ENCODE results near the gene PPP1R3G.

Gene PPP1R3G

GRCh38 chr6:5094327-5094726 lies 9.2 kb downstream of the PPP1R3G start:
- DNase-seq (ENCODE audit: low read depth): no peak

GRCh38 chr6:5095236-5095635 lies 10.1 kb downstream of the PPP1R3G start:
- DNase-seq (ENCODE audit: low read depth): no peak

- no peak for DNase-seq (ENCODE audit: low read depth)
Observed at GRCh38 chr6:5096482-5096881, 11.3 kb downstream of the PPP1R3G start.

- DNase-seq (ENCODE audit: low read depth): no peak
Observed at GRCh38 chr6:5098501-5099270, 13.5 kb downstream of the PPP1R3G start.

- DNase-seq (ENCODE audit: low read depth): no peak
Observed at GRCh38 chr6:5099537-5099936, 14.4 kb downstream of the PPP1R3G start.

- no peak for DNase-seq (ENCODE audit: low read depth)
Observed at GRCh38 chr6:5100806-5101205, 15.7 kb downstream of the PPP1R3G start.

GRCh38 chr6:5102267-5102970 lies 17.3 kb downstream of the PPP1R3G start:
- no peak for DNase-seq (ENCODE audit: low read depth)

GRCh38 chr6:5103250-5103649 lies 18.1 kb downstream of the PPP1R3G start:
- DNase-seq (ENCODE audit: low read depth): no peak

GRCh38 chr6:5104667-5105066 lies 19.5 kb downstream of the PPP1R3G start:
- DNase-seq (ENCODE audit: low read depth): no peak

GRCh38 chr6:5105146-5105545 lies 20.0 kb downstream of the PPP1R3G start:
- DNase-seq (ENCODE audit: low read depth): no peak

- DNase-seq (ENCODE audit: low read depth): no peak
Observed at GRCh38 chr6:5107341-5107740, 22.2 kb downstream of the PPP1R3G start.

GRCh38 chr6:5108068-5108467 lies 22.9 kb downstream of the PPP1R3G start:
- no peak for DNase-seq (ENCODE audit: low read depth)

- DNase-seq (ENCODE audit: low read depth): no peak
Observed at GRCh38 chr6:5108536-5109150, 23.5 kb downstream of the PPP1R3G start.

GRCh38 chr6:5109436-5109835 lies 24.3 kb downstream of the PPP1R3G start:
- DNase-seq (ENCODE audit: low read depth): no peak

- no peak for DNase-seq (ENCODE audit: low read depth)
Observed at GRCh38 chr6:5110246-5110645, 25.1 kb downstream of the PPP1R3G start.

GRCh38 chr6:5111626-5112025 lies 26.5 kb downstream of the PPP1R3G start:
- no peak for DNase-seq (ENCODE audit: low read depth)

- no peak for DNase-seq (ENCODE audit: low read depth)
Observed at GRCh38 chr6:5112066-5112799, 27.1 kb downstream of the PPP1R3G start.

GRCh38 chr6:5113096-5113495 lies 28.0 kb downstream of the PPP1R3G start:
- no peak for DNase-seq (ENCODE audit: low read depth)

GRCh38 chr6:5115168-5115567 lies 30.0 kb downstream of the PPP1R3G start:
- DNase-seq (ENCODE audit: low read depth): no peak

GRCh38 chr6:5116243-5116991 lies 31.3 kb downstream of the PPP1R3G start:
- no peak for DNase-seq (ENCODE audit: low read depth)

- DNase-seq (ENCODE audit: low read depth): no peak
Observed at GRCh38 chr6:5119090-5119951, 34.2 kb downstream of the PPP1R3G start.
